SK-N-SH (cell line): Measurements from ENCODE around the gene FRMD1. TPM values are rescaled to one million over a fixed set of nuclear protein-coding genes. Genes with fewer than 3 reads are reported as not detected.

Experiments used
- CTCF ChIA-PET: fragments of 300-600, 350-600 bp; formaldehyde crosslinking; extraction: SDS; loops from one replicate; lab custom pipeline; 2021; lab: Yijun Ruan, JAX
- POLR2A ChIA-PET: fragments of 350-600 bp; sonication (Branson Sonifier 250); formaldehyde crosslinking; extraction: SDS; loops from one replicate; lab custom pipeline; 2020; ENCODE audit warnings: antibody characterized with exemption, inconsistent platforms; lab: Yijun Ruan, JAX
- DNase-seq: peaks from one replicate; pipeline ENCODE4 v3.0.0; 2012
- H2AFZ ChIP-seq: fragments of 200-600 bp; sonication (generic); 2 replicates; pipeline ENCODE4 v1.8.1; 2016; ENCODE audit warnings: antibody characterized with exemption, mild to moderate bottlenecking, low read depth
- H3F3A ChIP-seq: fragments of 200-600 bp; sonication (generic); replicated peaks from 2 replicates; pipeline ENCODE3; 2016; ENCODE audit warnings: antibody characterized with exemption, mild to moderate bottlenecking; ENCODE audit not compliant: insufficient read depth
- H3K27ac ChIP-seq, 2 experiments: fragments of 200-500 bp in 1 of 2; fragments of 200-600 bp in 1 of 2; sonication (Bioruptor generic) in 1 of 2; sonication (generic), shearing (Covaris generic) in 1 of 2; 2 replicates each; pipeline versions ENCODE4 v1.5.1 to v1.6.1; 2014 to 2016; ENCODE audit warnings: low read depth in 2 of 2, inconsistent platforms in 1 of 2, low read length in 1 of 2, mild to moderate bottlenecking in 1 of 2, mixed read lengths in 1 of 2
- H3K27me3 ChIP-seq: fragments of 200-600 bp; sonication (generic), shearing (Covaris generic); 2 replicates; pipeline ENCODE4 v1.6.1; 2016; ENCODE audit warnings: mixed run types; ENCODE audit not compliant: insufficient read depth
- H3K36me3 ChIP-seq, 2 experiments: fragments of 200-500 bp in 1 of 2; fragments of 200-600 bp in 1 of 2; sonication (Bioruptor generic) in 1 of 2; sonication (generic) in 1 of 2; replicated peaks in 1 of 2; 2 replicates each; pipeline versions ENCODE3 to v1.5.1; 2014 to 2016; ENCODE audit warnings: low read length in 1 of 2, mild to moderate bottlenecking in 1 of 2; ENCODE audit not compliant: insufficient read depth in 2 of 2, control insufficient read depth in 1 of 2
- H3K4me1 ChIP-seq, 2 experiments: fragments of 200-500 bp in 1 of 2; fragments of 200-600 bp in 1 of 2; sonication (Bioruptor generic) in 1 of 2; sonication (generic), shearing (Covaris generic) in 1 of 2; 2 replicates each; pipeline versions ENCODE4 v1.5.1 to v1.6.1; 2014 to 2016; ENCODE audit warnings: low read depth in 1 of 2, low read length in 1 of 2, mixed run types in 1 of 2; ENCODE audit not compliant: insufficient read depth in 2 of 2, control insufficient read depth in 1 of 2
- H3K4me2 ChIP-seq: fragments of 200-600 bp; sonication (generic), shearing (Covaris generic); 2 replicates; pipeline ENCODE4 v1.6.1; 2017; ENCODE audit warnings: mixed run types
- H3K4me3 ChIP-seq, 2 experiments: fragments of 200-500 bp in 1 of 2; fragments of 200-600 bp in 1 of 2; sonication (Bioruptor generic) in 1 of 2; sonication (generic), shearing (Covaris generic) in 1 of 2; 2 replicates each; pipeline versions ENCODE4 v1.5.1 to v1.8.1; 2014 to 2016; ENCODE audit warnings: low read depth in 2 of 2, inconsistent platforms in 1 of 2, low read length in 1 of 2, mild to moderate bottlenecking in 1 of 2, mixed read lengths in 1 of 2, moderate library complexity in 1 of 2
- H3K79me2 ChIP-seq: fragments of 200-600 bp; sonication (generic); 2 replicates; pipeline ENCODE4 v1.8.1; 2017; ENCODE audit warnings: mild to moderate bottlenecking; ENCODE audit not compliant: insufficient read depth
- H3K9ac ChIP-seq: fragments of 200-600 bp; sonication (generic); 2 replicates; pipeline ENCODE4 v1.6.1; 2017; ENCODE audit warnings: mixed run types
- H3K9me2 ChIP-seq: fragments of 200-600 bp; sonication (generic); 2 replicates; pipeline ENCODE4 v1.6.1; 2017; ENCODE audit warnings: mixed run types
- H3K9me3 ChIP-seq: fragments of 200-600 bp; sonication (generic); 2 replicates; pipeline ENCODE4 v1.6.1; 2017; ENCODE audit warnings: mixed run types, mild to moderate bottlenecking, moderate library complexity
- H4K20me1 ChIP-seq: fragments of 200-600 bp; sonication (generic); 2 replicates; pipeline ENCODE4 v1.6.1; 2017; ENCODE audit warnings: mild to moderate bottlenecking, mixed run types; ENCODE audit not compliant: insufficient read depth
- CHD2 ChIP-seq: fragments of 150-350 bp; IDR thresholded peaks from 2 replicates; pipeline ENCODE4 v1.6.1; 2018; ENCODE audit warnings: low read length; ENCODE audit not compliant: partially characterized antibody
- ELF1 ChIP-seq: IDR thresholded peaks from 2 replicates; pipeline ENCODE4 v1.4.0; 2012
- EZH2phosphoT487 ChIP-seq: fragments of 200-600 bp; sonication (generic); IDR thresholded peaks from 2 replicates; pipeline ENCODE4 v1.6.1; 2017; ENCODE audit warnings: low read depth, mixed run types, mild to moderate bottlenecking, antibody characterized with exemption, moderate library complexity, borderline replicate concordance
- FOSL2 ChIP-seq: IDR thresholded peaks from 2 replicates; pipeline ENCODE4 v1.4.0; 2012; ENCODE audit warnings: low read depth, mild to moderate bottlenecking, moderate library complexity, borderline replicate concordance
- FOXJ3 ChIP-seq: sonication (generic); formaldehyde crosslinking; IDR thresholded peaks from 2 replicates; pipeline ENCODE4 v1.5.1; 2020; ENCODE audit warnings: mild to moderate bottlenecking, missing genetic modification reagents
- FOXM1 ChIP-seq: IDR thresholded peaks from 2 replicates; pipeline ENCODE4 v1.4.0; 2012; ENCODE audit warnings: low read depth, mild to moderate bottlenecking
- GATA2 ChIP-seq: sonication (generic); formaldehyde crosslinking; IDR thresholded peaks from 2 replicates; pipeline ENCODE4 v1.5.0; 2020; ENCODE audit warnings: mild to moderate bottlenecking, missing genetic modification reagents
- MXI1 ChIP-seq: IDR thresholded peaks from 2 replicates; pipeline ENCODE4 v1.6.1; 2012; ENCODE audit warnings: mild to moderate bottlenecking, low read depth, low read length, improper control_type of control experiment
- NRF1 ChIP-seq: IDR thresholded peaks from 2 replicates; pipeline ENCODE4 v1.6.1; 2012; ENCODE audit warnings: low read depth, mild to moderate bottlenecking, low read length
- POLR2AphosphoS5 ChIP-seq: IDR thresholded peaks from 2 replicates; pipeline ENCODE4 v1.6.1; 2012; ENCODE audit warnings: low read depth, low read length
- RCOR1 ChIP-seq: fragments of 150-350 bp; IDR thresholded peaks from 2 replicates; pipeline ENCODE4 v1.6.1; 2017; ENCODE audit warnings: antibody characterized with exemption, low read length
- RXRA ChIP-seq: IDR thresholded peaks from 2 replicates; pipeline ENCODE4 v1.4.0; 2012; ENCODE audit warnings: low read depth, mild to moderate bottlenecking, borderline replicate concordance
- TCF12 ChIP-seq: IDR thresholded peaks from 2 replicates; pipeline ENCODE4 v1.4.0; 2012
- USF1 ChIP-seq: IDR thresholded peaks from 2 replicates; pipeline ENCODE4 v1.4.0; 2012; ENCODE audit warnings: low read depth, borderline replicate concordance
- YY1 ChIP-seq: IDR thresholded peaks from 2 replicates; pipeline ENCODE4 v1.4.0; 2012; ENCODE audit warnings: low read depth, mild to moderate bottlenecking
- WGBS: methylation state at CpG from one replicate; pipeline ENCODE4 v1.1.6; 2017; ENCODE audit warnings: low lambda C conversion rate; 5-methylcytosine and 5-hydroxymethylcytosine counted together
- polyA plus RNA-seq, 3 experiments: library from polyadenylated mRNA; depleted of rRNA; stranded (reverse); fragments of >200 nt; gene quantifications; 2 replicates each; pipeline ENCODE4 v1.2.3, GENCODE V29; 2012
- TF ChIP-seq, protein P1 (sequence below): IDR thresholded peaks from 2 replicates; pipeline ENCODE4 v1.6.1; 2012; ENCODE audit warnings: mild to moderate bottlenecking, low read depth, low read length, moderate library complexity
- TF ChIP-seq, protein P2 (sequence below): fragments of 200-600 bp; sonication (generic); IDR thresholded peaks from 2 replicates; pipeline ENCODE4 v1.6.1; 2017; ENCODE audit warnings: antibody characterized with exemption, mild to moderate bottlenecking, moderate library complexity
- TF ChIP-seq, protein P3 (sequence below): IDR thresholded peaks from 2 replicates; pipeline ENCODE4 v1.4.0; 2012; ENCODE audit warnings: low read depth

Gene FRMD1
- polyA plus RNA-seq, 1 of the 3 experiments (the other 2 are of a cell fraction): not detected

- no peak overlapping the region for H3K4me3 ChIP-seq
- H3K4me2 ChIP-seq: no peak overlapping the region
- H3K79me2 ChIP-seq: no peaks in the 10 kb centered on the region
- H3K36me3 ChIP-seq: no peaks in the 10 kb centered on the region
- H3K27ac ChIP-seq: no peak overlapping the region
- H3K9ac ChIP-seq: no peak overlapping the region
- H3K9me3 ChIP-seq: no peaks in the 10 kb centered on the region
- H3F3A ChIP-seq: no peaks in the 10 kb centered on the region
- WGBS: 68% methylated on average over 11 of the region's 17 CpGs
- ChIA-PET POLR2A (no interaction called here), CTCF (interaction anchor here (1.0 kb wide), 1 partner anchor 35 kb away, joined by 3 read pairs; no protein-coding TSS in a partner anchor)
- no peaks in the 10 kb centered on the region for H3K4me1 ChIP-seq
- no peak overlapping the region for H2AFZ ChIP-seq
- no peaks in the 10 kb centered on the region for H3K27me3 ChIP-seq
- H3K9me2 ChIP-seq: no peaks in the 10 kb centered on the region
- no peaks in the 10 kb centered on the region for H4K20me1 ChIP-seq
- no peak for DNase-seq
- TF ChIP-seq, protein P1, sequence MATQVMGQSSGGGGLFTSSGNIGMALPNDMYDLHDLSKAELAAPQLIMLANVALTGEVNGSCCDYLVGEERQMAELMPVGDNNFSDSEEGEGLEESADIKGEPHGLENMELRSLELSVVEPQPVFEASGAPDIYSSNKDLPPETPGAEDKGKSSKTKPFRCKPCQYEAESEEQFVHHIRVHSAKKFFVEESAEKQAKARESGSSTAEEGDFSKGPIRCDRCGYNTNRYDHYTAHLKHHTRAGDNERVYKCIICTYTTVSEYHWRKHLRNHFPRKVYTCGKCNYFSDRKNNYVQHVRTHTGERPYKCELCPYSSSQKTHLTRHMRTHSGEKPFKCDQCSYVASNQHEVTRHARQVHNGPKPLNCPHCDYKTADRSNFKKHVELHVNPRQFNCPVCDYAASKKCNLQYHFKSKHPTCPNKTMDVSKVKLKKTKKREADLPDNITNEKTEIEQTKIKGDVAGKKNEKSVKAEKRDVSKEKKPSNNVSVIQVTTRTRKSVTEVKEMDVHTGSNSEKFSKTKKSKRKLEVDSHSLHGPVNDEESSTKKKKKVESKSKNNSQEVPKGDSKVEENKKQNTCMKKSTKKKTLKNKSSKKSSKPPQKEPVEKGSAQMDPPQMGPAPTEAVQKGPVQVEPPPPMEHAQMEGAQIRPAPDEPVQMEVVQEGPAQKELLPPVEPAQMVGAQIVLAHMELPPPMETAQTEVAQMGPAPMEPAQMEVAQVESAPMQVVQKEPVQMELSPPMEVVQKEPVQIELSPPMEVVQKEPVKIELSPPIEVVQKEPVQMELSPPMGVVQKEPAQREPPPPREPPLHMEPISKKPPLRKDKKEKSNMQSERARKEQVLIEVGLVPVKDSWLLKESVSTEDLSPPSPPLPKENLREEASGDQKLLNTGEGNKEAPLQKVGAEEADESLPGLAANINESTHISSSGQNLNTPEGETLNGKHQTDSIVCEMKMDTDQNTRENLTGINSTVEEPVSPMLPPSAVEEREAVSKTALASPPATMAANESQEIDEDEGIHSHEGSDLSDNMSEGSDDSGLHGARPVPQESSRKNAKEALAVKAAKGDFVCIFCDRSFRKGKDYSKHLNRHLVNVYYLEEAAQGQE: no peak
- no peak for TF ChIP-seq NRF1
- TF ChIP-seq FOXJ3: no peak
- TF ChIP-seq ELF1: no peak
- TF ChIP-seq FOSL2: no peak
- no peak for TF ChIP-seq FOXM1
- TF ChIP-seq EZH2phosphoT487: no peak
- no peak for TF ChIP-seq POLR2AphosphoS5
- TF ChIP-seq YY1: no peak
- no peak for TF ChIP-seq USF1
These were observed 4.0 kb upstream of the FRMD1 start for GRCh38 chr6:168082860-168083513.

- POLR2A ChIA-PET: no interaction called here
- CTCF ChIA-PET: interaction anchor here (1.0 to 1.3 kb wide), 2 partner anchors 36 to 41 kb away, joined by 3 read pairs; no protein-coding TSS in a partner anchor
- H3K79me2 ChIP-seq: no peaks in the 10 kb centered on the region
- H4K20me1 ChIP-seq: no peaks in the 10 kb centered on the region
- no peak overlapping the region for H2AFZ ChIP-seq
- no peak for DNase-seq
- H3K27me3 ChIP-seq: no peaks in the 10 kb centered on the region
- no peaks in the 10 kb centered on the region for H3K4me1 ChIP-seq
- no peaks in the 10 kb centered on the region for H3F3A ChIP-seq
- H3K27ac ChIP-seq: no peak overlapping the region
- H3K36me3 ChIP-seq: no peaks in the 10 kb centered on the region
- H3K9ac ChIP-seq: no peak overlapping the region
- no peak overlapping the region for H3K4me3 ChIP-seq
- WGBS: 68% methylated on average over 25 of the region's 26 CpGs
- no peaks in the 10 kb centered on the region for H3K9me3 ChIP-seq
- H3K9me2 ChIP-seq: no peaks in the 10 kb centered on the region
- no peak overlapping the region for H3K4me2 ChIP-seq
- no peak for TF ChIP-seq NRF1
- TF ChIP-seq CHD2: no peak
- no peak for TF ChIP-seq RXRA
- TF ChIP-seq TCF12: no peak
- TF ChIP-seq, protein P2, sequence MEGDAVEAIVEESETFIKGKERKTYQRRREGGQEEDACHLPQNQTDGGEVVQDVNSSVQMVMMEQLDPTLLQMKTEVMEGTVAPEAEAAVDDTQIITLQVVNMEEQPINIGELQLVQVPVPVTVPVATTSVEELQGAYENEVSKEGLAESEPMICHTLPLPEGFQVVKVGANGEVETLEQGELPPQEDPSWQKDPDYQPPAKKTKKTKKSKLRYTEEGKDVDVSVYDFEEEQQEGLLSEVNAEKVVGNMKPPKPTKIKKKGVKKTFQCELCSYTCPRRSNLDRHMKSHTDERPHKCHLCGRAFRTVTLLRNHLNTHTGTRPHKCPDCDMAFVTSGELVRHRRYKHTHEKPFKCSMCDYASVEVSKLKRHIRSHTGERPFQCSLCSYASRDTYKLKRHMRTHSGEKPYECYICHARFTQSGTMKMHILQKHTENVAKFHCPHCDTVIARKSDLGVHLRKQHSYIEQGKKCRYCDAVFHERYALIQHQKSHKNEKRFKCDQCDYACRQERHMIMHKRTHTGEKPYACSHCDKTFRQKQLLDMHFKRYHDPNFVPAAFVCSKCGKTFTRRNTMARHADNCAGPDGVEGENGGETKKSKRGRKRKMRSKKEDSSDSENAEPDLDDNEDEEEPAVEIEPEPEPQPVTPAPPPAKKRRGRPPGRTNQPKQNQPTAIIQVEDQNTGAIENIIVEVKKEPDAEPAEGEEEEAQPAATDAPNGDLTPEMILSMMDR: no peak
- TF ChIP-seq, protein P3, sequence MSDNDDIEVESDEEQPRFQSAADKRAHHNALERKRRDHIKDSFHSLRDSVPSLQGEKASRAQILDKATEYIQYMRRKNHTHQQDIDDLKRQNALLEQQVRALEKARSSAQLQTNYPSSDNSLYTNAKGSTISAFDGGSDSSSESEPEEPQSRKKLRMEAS: no peak
- no peak for TF ChIP-seq GATA2 (CRISPR knock-in tag)
- TF ChIP-seq YY1: no peak
- no peak for TF ChIP-seq USF1
- no peak for TF ChIP-seq RCOR1
- TF ChIP-seq MXI1: no peak
These were observed 3.0 kb upstream of the FRMD1 start for GRCh38 chr6:168081858-168082546.
